Hepatocyte (in vitro differentiated cells): ENCODE measurements around the gene VPS11. TPM values are rescaled to one million over a fixed set of nuclear protein-coding genes. Genes with fewer than 3 reads are reported as not detected.

Experiments used
- DNase-seq: peaks from one replicate; pipeline ENCODE4 v3.0.0-alpha.2; 2016; ENCODE audit warnings: low spot score
- H2AFZ ChIP-seq: fragments of 200-600 bp; sonication (generic); 2 replicates; pipeline ENCODE4 v1.6.0; 2016; ENCODE audit warnings: antibody characterized with exemption, mild to moderate bottlenecking
- H3K27ac ChIP-seq: fragments of 200-600 bp; sonication (generic); 2 replicates; pipeline ENCODE4 v1.5.1; 2016; ENCODE audit warnings: mild to moderate bottlenecking
- H3K27me3 ChIP-seq: fragments of 200-600 bp; sonication (generic); 2 replicates; pipeline ENCODE4 v1.6.1; 2016
- H3K36me3 ChIP-seq: fragments of 200-600 bp; sonication (generic); replicated peaks from 2 replicates; pipeline ENCODE4 v1.5.1; 2016; ENCODE audit warnings: low read depth; ENCODE audit not compliant: insufficient read depth
- H3K4me1 ChIP-seq: fragments of 200-600 bp; sonication (generic); 2 replicates; pipeline ENCODE4 v1.5.1; 2016; ENCODE audit warnings: mild to moderate bottlenecking, moderate library complexity; ENCODE audit not compliant: insufficient read depth
- H3K4me2 ChIP-seq: fragments of 200-600 bp; sonication (generic); 2 replicates; pipeline ENCODE4 v1.6.0; 2016
- H3K4me3 ChIP-seq: fragments of 200-600 bp; sonication (generic); 2 replicates; pipeline ENCODE4 v1.5.1; 2016; ENCODE audit warnings: mild to moderate bottlenecking
- H3K79me2 ChIP-seq: fragments of 200-600 bp; sonication (generic); 2 replicates; pipeline ENCODE4 v1.6.0; 2017; ENCODE audit warnings: mild to moderate bottlenecking
- H3K9me2 ChIP-seq: fragments of 200-600 bp; sonication (generic); replicated peaks from 2 replicates; pipeline ENCODE4 v1.6.0; 2017; ENCODE audit warnings: mild to moderate bottlenecking; ENCODE audit not compliant: insufficient read depth
- H3K9me3 ChIP-seq: fragments of 200-600 bp; sonication (generic); 2 replicates; pipeline ENCODE4 v1.5.1; 2016; ENCODE audit warnings: low read depth, mild to moderate bottlenecking
- H4K20me1 ChIP-seq: fragments of 200-600 bp; sonication (generic); 2 replicates; pipeline ENCODE4 v1.6.0; 2016; ENCODE audit warnings: mild to moderate bottlenecking; ENCODE audit not compliant: insufficient read depth, poor library complexity, severe bottlenecking
- CTCF ChIP-seq: fragments of 200-600 bp; sonication (generic); IDR thresholded peaks from 2 replicates; pipeline ENCODE4 v1.5.1; 2016; ENCODE audit warnings: antibody characterized with exemption, mild to moderate bottlenecking; ENCODE audit not compliant: poor library complexity
- EZH2 ChIP-seq: fragments of 200-600 bp; sonication (generic); IDR thresholded peaks from 2 replicates; pipeline ENCODE4 v1.6.1; 2016; ENCODE audit warnings: antibody characterized with exemption, mild to moderate bottlenecking, borderline replicate concordance
- EZH2phosphoT487 ChIP-seq: fragments of 200-600 bp; sonication (generic); IDR thresholded peaks from one replicate; pipeline ENCODE4 v1.6.1; 2018; ENCODE audit warnings: antibody characterized with exemption, mild to moderate bottlenecking, low read depth, moderate library complexity; ENCODE audit not compliant: unreplicated experiment, severe bottlenecking
- WGBS: methylation state at CpG from one replicate; pipeline ENCODE4 v1.1.6; 2016; ENCODE audit warnings: low lambda C conversion rate; ENCODE audit errors: missing lambda C conversion rate; 5-methylcytosine and 5-hydroxymethylcytosine counted together
- polyA plus RNA-seq: library from polyadenylated mRNA; unstranded; fragments of >200 nt; fragmentation: Nextera tagmentation; extraction: Ambion mirVana; gene quantifications from 2 replicates; pipeline ENCODE4 v1.2.1, GENCODE V29; 2016
- total RNA-seq: library from RNA; depleted of rRNA; stranded (reverse); fragments of >200 nt; gene quantifications from 2 replicates; pipeline ENCODE4 v1.2.3, GENCODE V29; 2014

VPS11 gene
- total and polyA plus RNA-seq, 2 experiments from 2014 or later, result 31.8 to 36.9 TPM

GRCh38 chr11:119026970-119027369, 40.6 kb upstream of the VPS11 start:
- DNase-seq, result peak; percentile 66
- TF ChIP-seq EZH2, result no peak
- TF ChIP-seq EZH2phosphoT487, result no peak
- TF ChIP-seq CTCF, result no peak
- peak overlapping the region; percentile 91 for H3K27ac ChIP-seq
- no peaks in the 10 kb centered on the region for H3K9me2 ChIP-seq
- H3K4me3 ChIP-seq, result no peak overlapping the region
- H3K4me2 ChIP-seq, result peak overlapping the region; percentile 98
- no peaks in the 10 kb centered on the region for H3K27me3 ChIP-seq
- H3K4me1 ChIP-seq, result peaks cover 58% of the 10 kb centered on the region
- no peak overlapping the region for H2AFZ ChIP-seq
- H3K36me3 ChIP-seq, result no peaks in the 10 kb centered on the region
- H4K20me1 ChIP-seq, result no peaks in the 10 kb centered on the region
- no peaks in the 10 kb centered on the region for H3K9me3 ChIP-seq
- H3K79me2 ChIP-seq, result peaks cover 50% of the 10 kb centered on the region
- 66% methylated on average over 2 of the region's 2 CpGs for WGBS

GRCh38 chr11:119027561-119028345, 39.9 kb upstream of the VPS11 start:
- Histone ChIP-seq H3K4me2 (peak overlapping the region; percentile 98), H3K9me2 (no peaks in the 10 kb centered on the region), H3K36me3 (no peaks in the 10 kb centered on the region), H4K20me1 (no peaks in the 10 kb centered on the region), H3K4me3 (peak overlapping the region; percentile 11), H2AFZ (no peak overlapping the region), H3K4me1 (peaks cover 57% of the 10 kb centered on the region), H3K27me3 (no peaks in the 10 kb centered on the region), H3K9me3 (no peaks in the 10 kb centered on the region), H3K79me2 (peaks cover 50% of the 10 kb centered on the region), H3K27ac (peak overlapping the region; percentile 91)
- no peak for TF ChIP-seq EZH2phosphoT487
- no peak for TF ChIP-seq CTCF
- no peak for TF ChIP-seq EZH2
- 90% methylated on average over 9 of the region's 9 CpGs for WGBS
- DNase-seq, result no peak

- Histone ChIP-seq H3K27ac (peak overlapping the region; percentile 91), H3K9me3 (no peaks in the 10 kb centered on the region), H3K4me3 (peak overlapping the region; percentile 26), H3K9me2 (no peaks in the 10 kb centered on the region), H3K27me3 (no peaks in the 10 kb centered on the region), H2AFZ (no peak overlapping the region), H4K20me1 (no peaks in the 10 kb centered on the region), H3K4me2 (peak overlapping the region; percentile 98), H3K79me2 (peaks cover 48% of the 10 kb centered on the region), H3K36me3 (no peaks in the 10 kb centered on the region), H3K4me1 (peaks cover 54% of the 10 kb centered on the region)
- WGBS, result 56% methylated on average over 9 of the region's 9 CpGs
- no peak for TF ChIP-seq EZH2
- TF ChIP-seq EZH2phosphoT487, result no peak
- TF ChIP-seq CTCF, result no peak
- peak; percentile 41 for DNase-seq
Observed at GRCh38 chr11:119028346-119029068, 39.1 kb upstream of the VPS11 start.
